ENCODE results near the gene EZH1. TPM values are rescaled to one million over a fixed set of nuclear protein-coding genes. Genes with fewer than 3 reads are reported as not detected.

Gene EZH1
- total and polyA plus RNA-seq, 2 of the 4 experiments (the other 2 are of a cell fraction), result 17.6 to 27.3 TPM

DNA sequence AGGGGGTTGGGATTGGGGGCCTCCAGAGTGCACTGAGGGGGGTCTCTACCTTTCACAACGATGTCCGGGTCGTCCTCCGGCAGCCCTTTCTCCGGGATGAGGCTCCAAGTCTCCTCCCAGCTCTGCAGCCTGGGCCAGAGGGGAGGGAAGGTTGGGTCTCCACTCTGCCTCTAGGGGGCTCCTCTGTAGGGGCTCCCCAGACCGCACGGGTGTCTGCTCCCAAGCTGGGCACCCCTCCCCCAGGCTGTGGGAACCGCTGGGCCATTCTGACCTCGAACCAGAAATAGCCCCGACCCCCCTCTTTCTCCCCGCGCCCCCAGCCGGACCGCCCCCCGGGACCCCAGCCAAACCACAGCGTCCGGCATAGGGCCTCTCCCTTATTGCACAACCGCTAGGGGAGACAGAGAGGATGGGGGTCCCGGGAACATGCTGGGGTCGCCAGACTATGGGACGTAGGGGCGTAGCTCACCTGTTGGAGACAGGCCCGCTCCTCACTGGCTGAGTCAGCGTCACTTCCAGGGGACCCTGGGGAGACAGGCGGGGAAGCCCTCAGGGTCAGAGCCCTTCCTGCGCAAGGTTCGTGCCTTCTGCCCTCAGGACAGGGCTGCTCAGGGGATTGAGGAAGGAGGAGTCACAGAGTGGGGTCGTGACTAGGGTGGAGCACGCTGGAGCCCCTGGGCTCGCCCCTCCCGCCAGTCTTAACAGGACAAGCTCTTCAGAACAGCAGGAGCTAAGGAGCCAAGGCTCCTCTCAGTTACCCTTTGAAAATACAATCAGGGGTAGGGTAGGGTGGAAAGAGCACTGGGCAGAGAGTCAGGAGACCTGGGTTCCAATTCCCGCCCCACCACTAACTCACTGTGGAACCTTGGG is 70.7 kb downstream of the EZH1 start (continued):
- TF ChIP-seq, protein P1, sequence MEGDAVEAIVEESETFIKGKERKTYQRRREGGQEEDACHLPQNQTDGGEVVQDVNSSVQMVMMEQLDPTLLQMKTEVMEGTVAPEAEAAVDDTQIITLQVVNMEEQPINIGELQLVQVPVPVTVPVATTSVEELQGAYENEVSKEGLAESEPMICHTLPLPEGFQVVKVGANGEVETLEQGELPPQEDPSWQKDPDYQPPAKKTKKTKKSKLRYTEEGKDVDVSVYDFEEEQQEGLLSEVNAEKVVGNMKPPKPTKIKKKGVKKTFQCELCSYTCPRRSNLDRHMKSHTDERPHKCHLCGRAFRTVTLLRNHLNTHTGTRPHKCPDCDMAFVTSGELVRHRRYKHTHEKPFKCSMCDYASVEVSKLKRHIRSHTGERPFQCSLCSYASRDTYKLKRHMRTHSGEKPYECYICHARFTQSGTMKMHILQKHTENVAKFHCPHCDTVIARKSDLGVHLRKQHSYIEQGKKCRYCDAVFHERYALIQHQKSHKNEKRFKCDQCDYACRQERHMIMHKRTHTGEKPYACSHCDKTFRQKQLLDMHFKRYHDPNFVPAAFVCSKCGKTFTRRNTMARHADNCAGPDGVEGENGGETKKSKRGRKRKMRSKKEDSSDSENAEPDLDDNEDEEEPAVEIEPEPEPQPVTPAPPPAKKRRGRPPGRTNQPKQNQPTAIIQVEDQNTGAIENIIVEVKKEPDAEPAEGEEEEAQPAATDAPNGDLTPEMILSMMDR (conservative IDR thresholded peaks at IDR 0.05; ENCODE audit: low read depth, low read length), result peak; percentile 53

Data from IMR-90 (cell line).